ENCODE measurements around the gene CHST12.

DNA sequence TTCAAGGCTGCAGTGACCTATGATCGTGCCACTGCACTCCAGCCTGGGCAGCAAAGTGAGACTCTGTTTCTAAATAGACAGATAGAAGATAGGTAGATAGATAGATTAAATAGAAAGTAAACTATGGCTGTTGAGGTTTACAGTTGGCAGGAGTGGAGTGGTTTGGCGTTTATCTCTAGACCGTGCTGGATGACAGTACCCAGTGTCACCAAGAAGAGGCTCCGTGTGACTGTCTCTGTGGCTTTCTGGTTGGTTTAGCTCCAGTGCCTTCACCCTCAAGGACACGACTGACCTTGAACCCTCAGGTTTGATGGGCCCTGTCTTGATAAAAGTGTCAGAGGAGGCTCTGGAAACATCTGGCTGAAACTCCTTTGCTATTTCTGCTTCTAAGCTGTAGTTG lies 31.7 kb downstream of the CHST12 start:
- TF ChIP-seq, protein P1, sequence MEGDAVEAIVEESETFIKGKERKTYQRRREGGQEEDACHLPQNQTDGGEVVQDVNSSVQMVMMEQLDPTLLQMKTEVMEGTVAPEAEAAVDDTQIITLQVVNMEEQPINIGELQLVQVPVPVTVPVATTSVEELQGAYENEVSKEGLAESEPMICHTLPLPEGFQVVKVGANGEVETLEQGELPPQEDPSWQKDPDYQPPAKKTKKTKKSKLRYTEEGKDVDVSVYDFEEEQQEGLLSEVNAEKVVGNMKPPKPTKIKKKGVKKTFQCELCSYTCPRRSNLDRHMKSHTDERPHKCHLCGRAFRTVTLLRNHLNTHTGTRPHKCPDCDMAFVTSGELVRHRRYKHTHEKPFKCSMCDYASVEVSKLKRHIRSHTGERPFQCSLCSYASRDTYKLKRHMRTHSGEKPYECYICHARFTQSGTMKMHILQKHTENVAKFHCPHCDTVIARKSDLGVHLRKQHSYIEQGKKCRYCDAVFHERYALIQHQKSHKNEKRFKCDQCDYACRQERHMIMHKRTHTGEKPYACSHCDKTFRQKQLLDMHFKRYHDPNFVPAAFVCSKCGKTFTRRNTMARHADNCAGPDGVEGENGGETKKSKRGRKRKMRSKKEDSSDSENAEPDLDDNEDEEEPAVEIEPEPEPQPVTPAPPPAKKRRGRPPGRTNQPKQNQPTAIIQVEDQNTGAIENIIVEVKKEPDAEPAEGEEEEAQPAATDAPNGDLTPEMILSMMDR (IDR thresholded peaks at IDR 0.05): no peak
- no peak for TF ChIP-seq POLR2A (IDR thresholded peaks at IDR 0.05)

Data from right lobe of liver (tissue), 4 donors.